Adrenal gland (tissue), 12 donors: ENCODE measurements around the gene EXOSC9. TPM values are rescaled to one million over a fixed set of nuclear protein-coding genes. Genes with fewer than 3 reads are reported as not detected.

Source experiments
- DNase-seq, 7 donors: peaks; one replicate each; pipeline ENCODE4 v3.0.0-alpha.2; 2019 to 2020
- H3K27ac ChIP-seq, 5 donors: fragments of 200-600 bp; sonication (generic) in 4 of 5; 1 replicate in 3 of 5; 2 replicates in 2 of 5; pipeline versions ENCODE4 v1.5.1 to v1.8.0; 2016 to 2020; ENCODE audit warnings: mild to moderate bottlenecking in 1 of 5
- H3K27me3 ChIP-seq: fragments of 200-600 bp; 2 replicates; pipeline ENCODE4 v1.8.0; 2021
- H3K36me3 ChIP-seq, 2 donors: fragments of 200-600 bp; replicated peaks in 1 of 2; 1 replicate in 1 of 2; 2 replicates in 1 of 2; pipeline versions ENCODE4 v1.5.1 to v1.8.0; 2018 to 2022
- H3K4me1 ChIP-seq, 2 donors: fragments of 200-600 bp; replicated peaks in 1 of 2; 1 replicate in 1 of 2; 2 replicates in 1 of 2; pipeline versions ENCODE4 v1.5.1 to v1.8.0; 2018 to 2021
- H3K4me3 ChIP-seq, 4 donors: fragments of 200-600 bp; sonication (generic) in 3 of 4; one replicate each; pipeline ENCODE4 v1.5.1; 2016 to 2018
- H3K9me3 ChIP-seq, 3 donors: fragments of 200-600 bp; sonication (generic) in 1 of 3; replicated peaks in 1 of 3; 1 replicate in 2 of 3; 2 replicates in 1 of 3; pipeline versions ENCODE4 v1.5.1 to v1.8.0; 2016 to 2021
- POLR2A ChIP-seq, 2 donors: fragments of 450-650 bp; IDR thresholded peaks; one replicate each; pipeline ENCODE4 v1.6.1; 2017; ENCODE audit warnings: antibody characterized with exemption in 2 of 2, mild to moderate bottlenecking in 2 of 2, moderate library complexity in 1 of 2
- WGBS, 4 donors: extraction: QIAGEN DNeasy Blood & Tissue Kit in 2 of 4; methylation state at CpG; one replicate each; pipeline versions ENCODE4 v1.1.5 to v1.1.7; 2013 to 2017; 5-methylcytosine and 5-hydroxymethylcytosine counted together
- intact Hi-C, 2 donors: fragments of 100-400 bp; cut with DNase I; formaldehyde crosslinking; loops; one replicate each; pipeline versions ENCODE4 v1.14.1 to v1.15.0; 2022 to 2023
- polyA plus RNA-seq, 3 donors: library from polyadenylated mRNA; stranded (reverse); fragments of 200-250 nt in 2 of 3; fragments of 350-450 nt in 1 of 3; fragmentation: Illumina TruSeq in 1 of 3; extraction: RNeasy Lipid Tissue Mini Kit (QIAGEN cat#74804) in 1 of 3; gene quantifications; one replicate each; pipeline ENCODE4 v1.2.3, GENCODE V29; 2013 to 2014
- total RNA-seq, 9 donors: library from RNA; depleted of rRNA in 4 of 9; stranded (reverse); fragments of >200 nt in 4 of 9; fragments of 120-200 nt in 1 of 9; fragmentation: NEBNext Ultra II Directional in 1 of 9; extraction: Animal tissue kit (Norgen Biotek cat#: 25700) in 1 of 9; gene quantifications; one replicate each; pipeline versions ENCODE4 v1.1.0 to v1.2.4, GENCODE V29; 2013 to 2023
- TF ChIP-seq, protein P1 (sequence below), 6 experiments: fragments of 450-650 bp in 4 of 6; fragments of 200-600 bp in 2 of 6; sonication (generic) in 1 of 6; IDR thresholded peaks; 1 replicate in 5 of 6; 2 replicates in 1 of 6; pipeline versions ENCODE4 v1.5.1 to v1.8.0; 2016 to 2021; ENCODE audit warnings: antibody characterized with exemption in 6 of 6, mild to moderate bottlenecking in 2 of 6, moderate library complexity in 1 of 6
- donor health status: healthy with polysubstance abuse.
- donor health status: Bipolar disorder and iron deficiency.
- donor health status: DM: yes; HTN: yes; CAD: no.
- donor health status: DM: no; HTN: no; CAD: no.
- donor health status: DM: no; HTN: no; CAD: no.
- donor health status: DM: yes; HTN: yes; CAD: no.

The EXOSC9 gene
- total and polyA plus RNA-seq, 12 donors, result 10.6 to 41.3 (median 22.1) TPM

DNA sequence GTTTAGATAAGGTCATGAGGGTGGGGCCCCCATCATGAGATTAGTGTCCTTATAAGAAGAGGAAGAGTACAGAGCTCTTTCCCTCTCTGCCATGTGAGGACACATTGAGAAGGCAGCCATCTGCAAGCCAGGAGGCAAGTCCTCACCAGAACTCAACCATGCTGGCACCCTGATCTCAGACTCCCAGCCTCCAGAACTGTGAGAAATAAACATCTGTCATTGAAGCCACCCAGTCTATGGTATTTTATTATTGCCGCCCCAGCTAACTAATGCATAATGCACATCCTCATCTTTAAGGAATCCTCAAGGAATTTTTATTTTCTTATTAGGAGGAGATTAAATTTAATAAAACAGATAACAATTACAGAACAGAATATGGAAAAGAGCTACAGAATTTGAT, 16.7 kb upstream of the EXOSC9 start:
- Histone ChIP-seq H3K27me3 (peaks cover 7% of the 10 kb centered on the region), H3K4me3 (no peak overlapping the region), H3K4me1 (no peaks in the 10 kb centered on the region), H3K36me3 (no peaks in the 10 kb centered on the region), H3K9me3 (no peaks in the 10 kb centered on the region), H3K27ac (no peak overlapping the region)
- DNase-seq, result no peak
- WGBS, 4 donors, result 26 to 98% (median 60%) methylated on average over 1 of the region's 1 CpG
- intact Hi-C loops, result no loop called here
- no peak for TF ChIP-seq POLR2A (IDR thresholded peaks at IDR 0.05)
- TF ChIP-seq, protein P1, sequence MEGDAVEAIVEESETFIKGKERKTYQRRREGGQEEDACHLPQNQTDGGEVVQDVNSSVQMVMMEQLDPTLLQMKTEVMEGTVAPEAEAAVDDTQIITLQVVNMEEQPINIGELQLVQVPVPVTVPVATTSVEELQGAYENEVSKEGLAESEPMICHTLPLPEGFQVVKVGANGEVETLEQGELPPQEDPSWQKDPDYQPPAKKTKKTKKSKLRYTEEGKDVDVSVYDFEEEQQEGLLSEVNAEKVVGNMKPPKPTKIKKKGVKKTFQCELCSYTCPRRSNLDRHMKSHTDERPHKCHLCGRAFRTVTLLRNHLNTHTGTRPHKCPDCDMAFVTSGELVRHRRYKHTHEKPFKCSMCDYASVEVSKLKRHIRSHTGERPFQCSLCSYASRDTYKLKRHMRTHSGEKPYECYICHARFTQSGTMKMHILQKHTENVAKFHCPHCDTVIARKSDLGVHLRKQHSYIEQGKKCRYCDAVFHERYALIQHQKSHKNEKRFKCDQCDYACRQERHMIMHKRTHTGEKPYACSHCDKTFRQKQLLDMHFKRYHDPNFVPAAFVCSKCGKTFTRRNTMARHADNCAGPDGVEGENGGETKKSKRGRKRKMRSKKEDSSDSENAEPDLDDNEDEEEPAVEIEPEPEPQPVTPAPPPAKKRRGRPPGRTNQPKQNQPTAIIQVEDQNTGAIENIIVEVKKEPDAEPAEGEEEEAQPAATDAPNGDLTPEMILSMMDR (IDR thresholded peaks at IDR 0.05), result no peak

DNA sequence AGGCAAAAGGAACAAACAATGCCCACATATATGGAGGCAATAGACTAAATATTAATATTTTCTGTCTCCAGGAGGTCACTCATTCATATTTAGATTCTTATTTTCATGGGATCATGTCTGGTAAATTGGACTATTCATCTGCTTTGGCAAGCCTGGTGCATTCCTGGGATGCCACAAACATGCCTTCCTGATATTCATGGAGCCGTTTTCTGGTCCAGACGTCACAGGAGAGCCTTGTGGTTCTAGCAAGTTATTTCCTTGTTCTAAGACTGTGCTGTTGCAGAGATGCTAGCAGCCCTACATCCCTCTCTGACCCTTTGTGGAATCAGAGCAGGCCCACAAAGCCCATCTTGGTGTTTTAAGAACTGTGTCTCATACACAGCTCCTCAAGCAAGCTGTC, 16.1 kb upstream of the EXOSC9 start:
- WGBS, 4 donors, result 34 to 54% (median 43%) methylated on average over 2 of the region's 2 CpGs
- Histone ChIP-seq H3K9me3 (no peaks in the 10 kb centered on the region), H3K36me3 (no peaks in the 10 kb centered on the region), H3K27me3 (peaks cover 1% of the 10 kb centered on the region), H3K4me3 (no peak overlapping the region), H3K4me1 (no peaks in the 10 kb centered on the region), H3K27ac (no peak overlapping the region)
- intact Hi-C loops, result no loop called here
- no peak for TF ChIP-seq POLR2A (IDR thresholded peaks at IDR 0.05)
- TF ChIP-seq, protein P1 (IDR thresholded peaks at IDR 0.05), result no peak
- no peak for DNase-seq

DNA sequence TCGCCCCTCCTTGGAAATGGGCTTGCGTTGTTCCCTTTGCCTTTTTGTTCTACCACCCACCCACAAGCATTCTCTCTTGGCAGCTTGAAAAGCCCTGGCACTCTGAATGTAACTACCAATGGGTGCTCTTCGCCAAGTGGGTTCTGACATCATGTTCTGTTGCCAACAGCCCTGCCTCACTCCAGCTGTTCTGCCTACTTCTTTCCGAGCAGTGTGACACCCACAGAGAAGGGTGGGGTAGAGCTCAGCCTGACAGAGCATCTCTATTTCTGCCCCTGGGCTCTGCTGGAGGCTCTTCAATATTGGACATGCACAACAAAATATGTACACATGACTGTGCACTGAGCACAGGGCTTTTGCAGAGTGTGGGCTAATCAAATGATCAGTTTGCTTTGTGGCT, 15.6 kb upstream of the EXOSC9 start:
- Histone ChIP-seq H3K4me1 (no peaks in the 10 kb centered on the region), H3K4me3 (no peak overlapping the region), H3K27ac (no peak overlapping the region), H3K9me3 (no peaks in the 10 kb centered on the region), H3K36me3 (no peaks in the 10 kb centered on the region), H3K27me3 (no peaks in the 10 kb centered on the region)
- 70 to 84% (median 80%) methylated on average over 4 of the region's 4 CpGs for WGBS, 4 donors
- no peak for TF ChIP-seq POLR2A (IDR thresholded peaks at IDR 0.05)
- TF ChIP-seq, protein P1 (IDR thresholded peaks at IDR 0.05), result no peak
- intact Hi-C loops, result no loop called here
- DNase-seq, result no peak

DNA sequence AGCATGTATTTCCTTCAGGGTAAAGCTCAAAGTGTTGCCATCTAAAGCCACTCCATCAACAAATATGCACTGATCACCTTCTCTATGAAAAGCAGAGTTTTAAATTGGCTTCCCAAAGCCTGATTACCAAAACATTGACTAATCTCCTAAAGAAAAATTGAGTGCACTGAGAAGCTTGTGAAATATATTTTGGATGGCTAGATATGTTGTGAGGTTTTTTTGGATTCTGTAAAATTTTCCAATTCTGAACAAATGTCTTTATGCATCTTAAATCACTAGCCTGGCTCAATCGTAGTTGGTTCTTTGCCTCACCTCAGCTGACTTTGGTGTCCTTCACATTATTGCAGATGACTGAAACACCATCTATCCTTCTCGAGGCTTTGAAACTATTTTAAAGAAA, 14.9 kb upstream of the EXOSC9 start:
- DNase-seq, result no peak
- TF ChIP-seq, protein P1 (IDR thresholded peaks at IDR 0.05), result no peak
- TF ChIP-seq POLR2A (IDR thresholded peaks at IDR 0.05), result no peak
- no peak overlapping the region for H3K27ac ChIP-seq
- H3K36me3 ChIP-seq, result no peaks in the 10 kb centered on the region
- H3K9me3 ChIP-seq, result no peaks in the 10 kb centered on the region
- H3K4me1 ChIP-seq, result no peaks in the 10 kb centered on the region
- 59 to 74% (median 63%) methylated on average over 2 of the region's 2 CpGs for WGBS, 4 donors
- intact Hi-C loops, result no loop called here
- H3K27me3 ChIP-seq, result no peaks in the 10 kb centered on the region
- no peak overlapping the region for H3K4me3 ChIP-seq
